Activated CD4-positive, alpha-beta T cell treated with anti-CD3 and anti-CD28 coated beads, Interleukin-2, Interleukin-4, amounts not matched to agents 100 ng/mL and 50 ng/mL, durations not matched to agents 16 hours and 8 hours (primary cell): Measurements from ENCODE around the gene DNAJB12.
A peak's percentile ranks its signal among the peaks of the same experiment; 100 is the strongest.

Experiments used
- DNase-seq: peaks from one replicate; pipeline ENCODE4 v3.0.0-alpha.2; 2020; ENCODE audit warnings: low spot score

Gene DNAJB12

DNA sequence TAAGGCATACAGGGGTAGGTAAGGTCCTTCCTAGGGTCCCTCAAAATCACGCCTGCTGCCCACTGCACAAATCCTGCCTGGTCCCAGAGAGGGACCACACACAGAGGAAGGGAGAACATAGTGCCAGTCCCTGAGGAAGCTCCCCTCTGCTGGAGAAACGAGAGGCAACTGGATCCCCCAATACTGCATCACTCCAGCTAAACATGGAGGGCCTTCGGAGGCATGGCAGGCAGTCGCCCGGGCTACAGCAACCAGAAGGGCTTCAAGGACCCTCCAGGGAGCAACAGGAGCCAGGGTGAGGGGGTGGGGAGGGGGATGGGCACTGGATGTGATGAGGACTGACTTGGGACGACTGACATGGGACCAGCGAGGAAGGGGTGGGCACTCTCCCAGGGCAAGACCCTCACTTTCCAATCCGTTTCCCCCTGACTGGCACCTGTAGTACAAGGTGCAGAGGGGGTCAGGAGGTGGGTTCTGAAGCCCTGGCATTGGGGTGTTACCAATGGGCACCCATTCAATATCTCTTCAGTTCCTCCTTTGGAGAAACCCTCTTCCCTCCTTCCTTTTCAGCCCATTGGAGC lies 59.3 kb downstream of the DNAJB12 start:
- no peak for DNase-seq

GRCh38 chr10:72292223-72292691 lies 62.5 kb downstream of the DNAJB12 start:
- DNase-seq, result peak; percentile 75

GRCh38 chr10:72291019-72291532 lies 63.6 kb downstream of the DNAJB12 start:
- DNase-seq, result peak; percentile 44

- DNase-seq, result no peak
Observed at GRCh38 chr10:72285972-72286521, 68.7 kb downstream of the DNAJB12 start.

DNA sequence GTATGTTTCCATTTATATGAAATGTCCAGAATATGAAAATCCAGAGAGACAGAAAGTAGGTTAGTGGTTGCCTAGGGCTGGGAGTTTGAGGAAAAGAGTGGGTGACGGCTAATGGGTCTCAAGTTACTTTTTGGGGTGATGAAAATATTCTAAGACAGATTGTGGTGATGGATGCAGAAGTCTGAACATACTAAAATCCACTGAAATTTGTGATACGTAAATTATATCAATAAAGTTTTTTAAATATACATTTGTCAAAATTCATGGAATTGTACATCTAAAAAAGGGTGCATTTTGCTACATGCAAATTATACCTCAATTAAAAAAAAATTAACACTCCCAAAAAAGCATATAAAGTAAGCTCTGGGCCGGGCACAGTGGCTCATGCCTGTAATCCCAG lies 71.6 kb downstream of the DNAJB12 start:
- DNase-seq, result no peak
